HG02938 (cell line): Measurements from ENCODE around the gene SEC61B.
A peak's percentile ranks its signal among the peaks of the same experiment; 100 is the strongest.

Experiments used
- ATAC-seq: cut with Tn5 transposase; IDR thresholded peaks from one replicate; pipeline ENCODE4 v1.9.1; 2021; ENCODE audit warnings: mild to moderate bottlenecking, moderate library complexity; ENCODE audit not compliant: unreplicated experiment

The SEC61B gene

DNA sequence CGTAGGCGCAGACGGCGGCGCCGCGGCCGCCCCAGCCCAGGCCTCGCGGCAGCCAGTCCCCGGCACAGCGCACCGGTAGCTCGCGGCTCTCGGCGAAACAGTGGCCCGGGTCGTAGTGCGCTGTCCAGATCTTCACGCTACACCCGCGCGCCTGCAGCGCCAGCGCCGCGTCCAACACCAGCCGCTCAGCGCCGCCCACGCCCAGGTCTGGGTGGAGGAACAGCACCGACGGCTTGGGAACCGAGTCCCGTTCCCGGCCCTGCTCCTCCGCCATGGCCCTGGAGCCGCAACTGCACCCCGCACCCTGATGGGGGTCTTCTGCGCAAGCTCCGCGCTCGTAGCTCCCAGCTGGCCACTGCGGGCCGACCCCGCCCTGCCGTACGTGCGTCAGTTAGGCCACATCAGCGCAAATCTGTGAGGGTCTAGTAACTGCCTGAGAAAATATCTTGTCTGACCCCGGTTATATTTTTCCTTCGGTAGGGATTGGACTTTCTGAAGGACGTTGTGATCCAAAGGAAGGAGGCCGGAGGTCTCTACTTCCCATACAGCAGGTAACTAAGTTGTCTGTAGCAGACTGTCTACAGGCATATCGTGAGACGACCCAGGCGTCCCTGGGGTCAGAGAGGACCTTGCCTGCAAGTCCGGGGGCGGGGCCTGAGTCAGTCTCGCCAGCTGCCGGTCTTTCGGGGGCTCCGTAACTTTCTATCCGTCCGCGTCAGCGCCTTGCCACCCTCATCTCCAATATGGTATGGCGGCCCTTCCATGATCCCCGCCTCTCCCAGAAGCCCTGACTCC is at the start of gene SEC61B, which contains the start of gene ALG2:
TSS of gene SEC61B (plus strand) at position 662 of the 795 bp plus-strand sequence. CDS start at position 744, 82 bp downstream.
TSS of gene ALG2 (minus strand) at position 322 of the 795 bp plus-strand sequence. CDS start at position 274, 48 bp downstream.
- ATAC-seq, result peak; percentile 89

DNA sequence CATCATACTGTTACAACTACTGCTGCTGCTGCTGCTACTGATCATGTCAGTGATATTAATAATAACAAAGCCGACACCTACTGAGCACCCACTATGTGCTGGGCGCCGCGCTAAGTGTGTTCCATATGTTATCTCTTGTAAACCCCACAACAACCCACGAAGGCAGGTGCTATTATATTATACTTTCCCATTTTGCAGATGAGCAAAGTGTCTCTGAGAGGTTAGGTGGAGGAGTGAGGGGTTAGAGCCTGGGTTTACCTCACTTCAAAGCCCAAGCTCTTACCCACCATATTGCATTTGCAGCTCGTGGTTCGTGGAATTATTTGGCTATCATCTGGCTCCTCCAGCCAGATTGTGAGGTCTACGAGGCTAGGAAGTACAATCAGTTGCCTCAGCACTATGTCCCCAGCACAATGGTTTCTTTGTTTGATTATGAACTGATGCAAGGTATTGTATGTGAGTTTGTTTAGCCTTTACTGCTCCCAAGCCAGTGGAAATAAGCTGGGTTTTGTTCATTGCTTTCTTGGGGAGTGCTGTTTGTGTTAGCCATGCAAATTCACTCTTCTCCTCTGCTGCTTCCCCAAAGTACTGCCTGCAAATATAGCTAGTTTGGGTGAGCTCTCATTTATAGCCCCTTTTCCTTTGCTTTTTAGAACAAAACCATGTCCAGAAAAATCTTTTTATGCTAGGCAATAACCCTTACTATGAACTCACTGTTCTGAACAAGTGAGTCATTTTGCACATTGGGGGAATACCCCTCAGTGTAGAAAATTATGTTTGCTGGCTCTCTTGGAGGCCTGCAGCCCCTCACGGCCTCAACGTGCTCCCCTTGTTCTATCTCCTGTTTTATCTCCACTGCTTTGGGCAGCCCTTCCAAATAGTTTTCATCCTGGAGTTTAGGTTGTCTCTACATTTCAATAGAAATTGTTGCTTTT is 48.2 kb upstream of the SEC61B start:
- ATAC-seq, result peak; percentile 60

DNA sequence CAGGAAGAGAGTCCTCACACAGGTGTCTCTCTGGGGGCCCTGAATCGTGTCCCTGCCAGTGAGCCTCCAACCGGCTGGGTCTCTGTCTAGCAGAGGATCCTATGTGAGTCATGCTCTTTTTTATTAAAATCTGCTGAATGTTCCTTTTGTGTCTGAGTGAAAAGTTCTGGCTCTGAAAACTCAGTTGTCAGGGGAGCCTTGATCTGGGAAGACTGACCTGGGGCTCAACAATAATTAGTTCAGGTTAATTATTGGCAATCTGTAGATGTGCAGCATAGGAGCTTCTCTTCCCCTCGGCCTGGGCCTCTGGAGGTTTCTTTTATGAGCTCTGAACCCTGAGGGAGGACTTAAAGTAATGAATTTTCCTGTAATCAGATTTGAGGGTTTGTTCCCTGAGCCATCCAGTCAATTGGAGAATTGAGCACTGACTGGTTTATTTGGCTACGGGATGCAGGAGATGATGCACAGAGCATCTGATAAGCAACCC is 45.5 kb upstream of the SEC61B start:
- no peak for ATAC-seq

DNA sequence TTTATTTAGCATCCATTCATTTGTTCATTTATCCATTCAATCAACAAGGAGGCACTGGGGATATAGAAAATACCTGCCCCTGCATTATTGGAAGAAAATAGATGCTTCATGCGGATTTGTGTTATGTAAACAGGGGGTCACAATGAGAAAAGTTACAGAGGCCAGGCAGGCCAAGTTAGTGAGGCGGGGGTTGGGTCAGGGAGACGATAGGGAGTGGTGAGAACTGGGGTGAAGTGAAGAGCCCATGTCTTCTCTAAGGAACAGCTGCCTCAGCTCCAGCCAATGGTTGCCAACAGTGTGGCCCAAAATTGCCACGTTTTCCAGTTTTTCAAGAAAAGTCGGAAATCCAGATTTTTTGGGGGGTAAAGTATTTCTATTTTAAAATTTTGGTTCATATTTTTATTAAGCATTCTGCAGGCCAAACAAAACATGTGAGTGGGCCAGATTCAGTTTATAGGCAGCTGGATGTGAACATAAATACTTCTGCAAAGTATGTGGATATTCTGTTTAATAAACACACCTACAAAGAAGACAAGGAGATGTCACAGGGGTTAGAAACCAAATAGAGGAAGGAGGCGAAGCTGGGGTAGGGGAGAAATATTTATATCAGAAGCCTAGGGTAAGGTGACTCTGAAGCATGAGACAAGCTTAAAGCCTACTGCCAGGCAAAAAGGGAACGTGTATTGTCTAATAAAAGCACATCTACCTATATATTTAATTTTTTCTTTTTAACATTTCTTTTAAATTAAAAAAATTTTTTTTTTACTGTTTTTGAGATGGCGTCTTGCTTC is 44.3 kb upstream of the SEC61B start:
- ATAC-seq, result no peak

DNA sequence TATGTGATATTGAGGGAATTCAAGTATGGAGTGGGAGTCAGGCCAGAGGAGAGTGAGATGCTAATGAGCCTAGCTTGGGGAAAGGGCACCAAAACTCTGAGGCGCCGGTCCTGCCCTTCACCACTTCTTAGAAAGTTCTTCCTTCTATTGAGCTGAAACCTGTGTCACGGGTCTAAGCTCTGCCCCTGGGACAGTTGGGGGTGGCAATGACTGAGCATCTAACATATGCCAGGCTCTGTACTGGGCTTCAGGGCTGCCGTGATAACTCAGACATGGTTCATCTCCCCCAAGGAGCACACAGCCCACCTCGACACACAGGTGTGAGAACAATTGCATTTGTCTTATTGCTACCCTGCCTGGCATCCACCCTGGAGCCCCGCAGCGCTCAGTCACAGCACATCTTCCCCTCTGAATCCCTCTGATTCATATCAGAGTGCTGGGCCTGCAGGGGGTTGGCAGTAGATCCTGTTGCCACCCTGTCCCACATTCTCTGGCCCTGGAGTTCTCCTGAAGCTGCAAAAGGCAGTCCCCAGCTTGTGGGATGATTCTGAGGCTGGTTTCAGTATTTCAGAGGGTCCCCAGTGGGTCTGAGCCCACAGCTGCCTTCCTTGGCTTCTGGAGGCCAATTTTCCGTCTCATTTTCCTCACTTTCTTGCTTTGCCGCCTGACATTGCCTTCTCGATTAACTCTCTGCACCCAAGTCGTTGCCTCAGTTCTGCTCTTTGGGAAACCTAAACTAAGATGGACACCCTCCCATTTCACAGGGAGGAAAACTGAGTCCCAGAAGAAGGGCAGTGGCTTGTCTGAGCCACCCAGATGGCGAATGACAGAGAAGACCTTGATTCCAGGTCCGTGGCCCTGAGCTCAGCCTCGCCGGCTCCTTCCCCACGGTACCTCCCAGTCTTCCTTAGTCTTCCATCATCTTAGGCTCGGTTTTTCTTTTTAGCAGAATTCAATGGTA is 42.9 kb upstream of the SEC61B start:
- no peak for ATAC-seq

DNA sequence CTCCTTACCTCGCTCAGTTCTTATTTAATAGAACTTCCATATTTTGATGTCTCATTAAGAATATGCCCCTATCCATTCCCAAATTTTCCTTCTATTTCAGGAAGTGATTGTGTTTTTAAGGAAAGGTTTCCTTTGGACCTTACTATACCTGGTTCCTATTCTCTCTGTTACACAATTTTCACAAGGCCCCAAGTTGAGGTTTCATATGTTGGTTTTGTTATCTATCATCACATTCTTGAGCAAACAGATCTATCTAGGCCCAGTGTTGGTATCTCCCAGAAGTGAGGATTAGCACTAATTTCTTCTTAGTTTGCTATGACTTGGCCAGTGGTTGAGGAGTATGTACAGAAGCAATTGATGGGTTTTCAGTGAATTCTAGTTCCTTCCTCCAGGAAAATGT is 41.9 kb upstream of the SEC61B start:
- peak; percentile 37 for ATAC-seq

DNA sequence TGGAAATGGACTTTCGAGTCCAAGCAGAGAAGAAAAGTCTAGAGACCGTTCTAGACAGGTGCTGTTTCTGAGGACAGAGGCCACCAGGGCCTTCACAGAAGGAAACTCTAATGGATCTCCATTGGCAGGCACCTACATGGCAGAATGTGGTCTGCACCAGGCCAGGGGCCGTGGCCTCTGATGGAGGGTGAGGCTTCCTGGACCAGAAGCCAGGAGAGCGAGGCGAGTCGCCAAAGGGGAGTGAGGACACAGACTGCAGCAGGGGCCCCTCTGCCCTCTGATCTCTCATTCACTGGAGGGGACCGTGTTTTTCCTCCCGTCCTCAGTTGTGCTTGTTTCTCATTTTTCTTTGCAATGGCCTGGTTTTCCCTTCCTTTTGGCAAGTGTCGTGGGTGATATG is 41.4 kb upstream of the SEC61B start:
- no peak for ATAC-seq

DNA sequence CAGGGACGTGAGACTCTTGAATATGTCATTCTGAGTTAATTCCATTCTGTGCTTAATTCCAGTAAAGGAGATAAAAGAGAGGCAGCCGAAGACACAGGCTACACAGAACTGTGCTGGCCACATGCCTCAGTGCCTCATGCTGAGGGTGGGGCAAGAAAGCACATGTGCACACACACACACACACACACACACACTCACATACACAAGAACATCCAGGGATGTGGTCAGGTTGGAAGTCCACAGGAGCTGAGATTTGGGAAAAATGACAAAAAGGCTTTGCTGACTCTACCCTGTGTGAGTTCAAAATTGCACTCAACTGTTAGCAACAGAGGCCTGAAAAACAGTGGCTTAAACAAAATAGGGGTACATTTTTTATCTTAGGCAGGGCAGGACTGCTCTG is 40.9 kb upstream of the SEC61B start:
- ATAC-seq, result no peak

DNA sequence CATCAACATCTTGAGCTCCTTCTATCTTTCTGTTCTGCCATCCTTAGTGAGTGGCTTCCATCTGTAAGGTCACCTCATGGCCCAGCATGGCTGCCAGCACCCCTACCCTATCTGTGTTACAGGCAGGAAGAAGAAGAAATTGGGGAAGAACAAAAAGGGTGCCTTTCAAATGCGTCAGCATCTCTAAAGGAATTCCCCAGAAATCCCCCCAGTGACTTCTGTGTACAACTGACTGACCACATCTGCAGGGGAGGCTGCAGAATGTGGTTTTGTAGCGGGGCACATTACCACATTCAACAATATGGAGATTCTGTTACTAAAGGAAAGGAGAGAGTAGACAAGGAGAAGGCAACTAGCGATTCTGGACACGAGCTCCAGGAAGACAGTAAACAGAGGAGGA is 40.5 kb upstream of the SEC61B start:
- ATAC-seq, result peak; percentile 34

DNA sequence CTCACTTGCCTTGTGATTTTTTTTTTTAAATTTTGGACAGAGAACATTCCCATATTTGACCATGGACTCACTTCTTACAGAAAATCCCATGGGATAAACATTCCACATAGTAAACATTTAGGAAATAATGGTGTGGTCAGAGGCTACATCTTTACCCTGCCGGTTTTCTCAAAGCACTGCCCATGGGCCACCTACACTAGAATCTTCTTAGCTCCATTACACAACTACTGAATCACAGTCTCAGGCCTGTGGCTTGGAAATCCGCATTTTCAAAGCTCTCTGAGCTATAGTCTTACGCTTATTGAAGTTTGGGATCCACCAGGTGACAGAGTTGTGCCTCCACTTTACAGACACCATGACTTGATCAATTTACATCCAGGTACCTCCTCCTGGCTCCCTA is 39.7 kb upstream of the SEC61B start:
- ATAC-seq, result no peak

DNA sequence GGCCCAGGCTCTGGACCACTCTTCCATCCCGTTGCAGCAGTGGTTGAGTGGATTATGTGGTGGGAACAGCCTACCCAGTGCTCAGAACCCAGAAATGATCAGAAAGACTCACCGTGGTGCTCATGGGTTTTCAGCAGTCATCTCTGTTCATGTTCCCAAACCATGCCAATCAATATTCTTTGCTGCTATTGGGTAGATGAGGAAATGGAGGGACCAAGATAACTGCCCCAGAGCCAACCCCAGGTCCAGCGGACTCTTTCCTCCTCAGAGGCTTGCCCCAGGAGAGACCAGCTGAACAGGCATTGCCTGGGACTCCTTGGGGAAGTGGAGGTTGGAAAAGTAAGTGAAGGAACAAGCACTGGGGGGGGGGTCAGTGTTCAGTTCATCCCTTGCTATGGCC is 38.5 kb upstream of the SEC61B start:
- no peak for ATAC-seq

DNA sequence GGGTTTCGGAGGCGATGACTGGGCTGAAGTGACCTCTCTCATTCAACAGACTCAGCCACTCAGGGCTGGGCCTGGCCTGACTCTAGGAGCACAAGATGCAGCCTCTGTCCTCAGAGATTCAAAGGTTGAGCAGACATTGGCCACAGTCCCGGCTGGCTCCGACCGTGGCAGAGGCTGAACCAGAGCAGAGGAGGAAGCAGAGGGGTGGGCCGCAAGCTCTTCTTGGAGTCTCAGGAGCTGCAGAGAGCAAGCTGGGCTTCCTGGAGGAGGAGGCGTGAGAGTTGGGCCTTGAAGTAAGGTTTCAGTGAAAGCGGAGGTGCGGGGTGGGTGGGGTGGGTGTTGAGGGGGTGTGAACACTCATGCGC is 38.0 kb upstream of the SEC61B start:
- no peak for ATAC-seq

DNA sequence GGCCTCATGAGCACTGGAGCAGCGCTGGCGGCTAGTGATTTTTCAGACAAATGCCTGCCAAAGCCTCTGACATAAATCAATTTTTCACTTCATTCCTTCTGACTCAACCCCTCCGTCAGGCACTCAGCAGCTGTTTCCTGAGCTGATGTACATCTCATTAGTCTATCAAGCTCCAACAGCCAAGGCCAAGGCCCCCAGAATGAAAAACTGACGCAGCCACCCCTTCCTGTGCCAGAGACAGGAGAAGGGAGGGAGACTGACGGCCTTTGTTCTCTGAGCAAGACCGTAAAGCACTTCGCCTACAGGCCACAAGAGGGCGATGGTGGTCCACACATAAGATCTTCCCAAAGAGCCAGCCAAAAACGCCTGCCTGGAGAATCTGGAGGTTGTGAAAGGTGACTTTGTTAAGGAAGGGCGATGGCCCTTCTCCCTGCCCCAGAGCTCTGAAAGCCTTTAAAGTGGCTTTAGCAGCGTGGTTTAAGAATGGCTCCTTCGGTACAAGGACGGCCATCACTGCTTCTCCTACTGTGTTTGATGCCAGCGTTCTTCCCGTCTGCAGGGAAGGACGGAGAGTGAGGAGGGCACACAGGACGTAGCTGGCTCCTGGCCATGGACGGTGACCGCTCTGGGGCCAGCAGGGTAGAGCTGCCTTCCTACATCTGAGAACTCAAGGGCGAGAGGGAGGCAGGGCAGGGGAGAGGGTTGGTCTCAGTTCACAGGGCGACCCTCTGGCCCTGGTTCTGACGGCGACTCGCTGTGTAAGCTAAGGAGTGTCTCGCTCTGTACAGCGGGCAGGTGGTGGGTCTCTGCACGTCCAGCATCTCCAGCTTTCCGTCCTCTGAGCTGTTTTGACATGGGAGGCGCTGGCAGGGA is 37.4 kb upstream of the SEC61B start:
- peak; percentile 63 for ATAC-seq

DNA sequence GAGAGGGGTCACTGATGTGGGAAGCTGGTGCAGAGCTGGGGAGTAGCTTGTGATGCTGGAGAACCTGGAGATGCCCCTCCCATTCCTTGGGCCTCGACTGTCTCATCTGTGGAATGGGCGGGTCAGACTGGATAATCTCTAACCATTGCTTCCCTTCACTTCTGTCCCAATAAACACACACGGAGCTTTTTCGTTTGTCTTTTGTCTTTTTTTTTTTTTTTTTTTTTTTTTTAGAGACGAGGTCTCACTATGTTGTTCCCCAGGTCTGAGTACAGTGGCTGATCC is 36.8 kb upstream of the SEC61B start:
- no peak for ATAC-seq

DNA sequence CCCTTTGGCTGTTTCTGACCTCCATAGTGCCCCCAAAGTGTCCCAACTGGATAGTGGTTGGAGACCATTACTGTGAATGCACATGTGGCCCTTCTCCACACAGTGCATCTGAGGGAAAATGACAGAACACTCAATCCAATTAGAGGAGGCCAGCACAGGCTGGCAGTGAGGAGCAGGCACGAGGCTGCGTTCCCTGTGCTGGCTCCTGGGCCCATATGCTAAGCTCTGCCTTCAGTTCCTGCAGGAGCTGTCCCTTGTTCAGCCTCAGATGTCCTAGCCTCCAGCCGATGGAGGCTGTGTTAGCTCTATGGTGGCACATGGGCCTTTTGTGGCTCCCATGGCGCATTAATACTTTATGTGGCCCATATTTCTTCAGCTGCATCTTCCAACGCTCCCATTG is 36.1 kb upstream of the SEC61B start:
- ATAC-seq, result no peak

DNA sequence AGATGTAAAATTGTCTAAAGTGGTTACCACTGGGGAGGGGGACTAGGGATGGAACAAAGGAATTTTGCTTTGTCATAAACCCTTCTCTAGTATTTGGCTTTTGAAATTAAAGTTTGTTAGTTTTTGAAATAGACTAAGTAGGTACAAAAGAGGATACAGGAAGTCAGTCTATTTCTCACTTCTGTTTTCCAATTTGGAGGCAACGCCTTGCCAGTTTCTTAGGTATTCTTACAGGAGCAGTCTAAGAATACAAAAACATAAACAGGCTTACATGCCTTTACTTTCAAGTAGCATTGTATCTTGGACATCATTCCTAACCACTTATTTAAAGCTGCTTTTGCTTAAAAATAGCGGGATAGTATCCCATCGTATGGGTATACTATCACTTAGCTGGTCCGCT is 34.8 kb upstream of the SEC61B start:
- ATAC-seq, result no peak

DNA sequence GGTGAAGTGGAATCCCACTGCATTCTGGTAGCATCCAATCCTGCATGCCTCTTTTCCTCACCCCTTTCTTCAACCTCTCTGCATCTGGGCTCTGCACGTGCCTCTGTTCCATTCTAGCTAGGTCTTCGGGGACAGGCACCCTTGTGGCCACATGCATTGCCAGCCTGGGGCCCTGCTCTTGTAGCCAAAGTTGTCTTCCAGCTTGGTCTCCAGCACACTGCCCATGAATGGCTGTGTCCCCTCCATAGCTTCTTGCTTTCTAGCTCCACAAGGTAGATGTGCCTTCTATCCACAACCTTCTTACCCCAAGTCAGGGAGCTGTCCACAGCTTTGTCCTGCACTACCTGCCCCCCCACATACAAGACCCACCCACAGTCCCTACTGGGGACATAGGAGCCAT is 32.9 kb upstream of the SEC61B start:
- no peak for ATAC-seq

DNA sequence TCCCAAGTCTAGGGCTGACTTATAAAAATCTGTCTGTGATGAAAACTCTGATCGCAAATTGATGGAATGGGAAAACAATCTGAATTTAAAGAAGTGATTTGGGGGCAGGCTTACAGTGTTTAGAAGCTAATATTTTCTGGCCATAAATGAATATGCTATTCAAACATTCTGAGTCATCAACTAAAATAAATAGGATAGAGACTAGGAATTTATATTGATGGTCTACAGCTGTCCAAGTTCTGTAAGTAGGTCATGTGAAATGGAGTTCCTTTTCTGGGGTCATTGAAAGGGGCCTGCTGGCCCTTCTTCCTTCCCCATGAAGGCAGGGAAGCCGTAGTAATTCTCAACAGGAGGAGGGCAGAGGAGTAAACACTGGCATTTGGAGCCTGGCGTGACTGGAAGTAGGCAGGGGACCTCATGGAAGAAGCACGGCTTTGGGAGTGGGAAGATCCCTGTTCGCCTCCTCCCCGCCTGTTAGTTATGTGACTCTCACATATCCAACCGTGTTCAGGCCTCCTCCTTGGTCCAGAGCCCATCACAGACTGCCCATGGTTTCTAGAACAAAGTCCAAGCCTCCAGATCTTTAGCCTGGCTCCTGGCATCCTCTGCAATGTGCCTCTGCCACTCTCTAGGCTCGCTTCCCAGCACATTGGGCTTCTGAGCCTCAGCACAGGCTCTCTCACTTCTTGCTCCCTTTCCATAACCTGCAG is 32.0 kb upstream of the SEC61B start:
- no peak for ATAC-seq
